Measurements from ENCODE around the gene YWHAQ.

DNA sequence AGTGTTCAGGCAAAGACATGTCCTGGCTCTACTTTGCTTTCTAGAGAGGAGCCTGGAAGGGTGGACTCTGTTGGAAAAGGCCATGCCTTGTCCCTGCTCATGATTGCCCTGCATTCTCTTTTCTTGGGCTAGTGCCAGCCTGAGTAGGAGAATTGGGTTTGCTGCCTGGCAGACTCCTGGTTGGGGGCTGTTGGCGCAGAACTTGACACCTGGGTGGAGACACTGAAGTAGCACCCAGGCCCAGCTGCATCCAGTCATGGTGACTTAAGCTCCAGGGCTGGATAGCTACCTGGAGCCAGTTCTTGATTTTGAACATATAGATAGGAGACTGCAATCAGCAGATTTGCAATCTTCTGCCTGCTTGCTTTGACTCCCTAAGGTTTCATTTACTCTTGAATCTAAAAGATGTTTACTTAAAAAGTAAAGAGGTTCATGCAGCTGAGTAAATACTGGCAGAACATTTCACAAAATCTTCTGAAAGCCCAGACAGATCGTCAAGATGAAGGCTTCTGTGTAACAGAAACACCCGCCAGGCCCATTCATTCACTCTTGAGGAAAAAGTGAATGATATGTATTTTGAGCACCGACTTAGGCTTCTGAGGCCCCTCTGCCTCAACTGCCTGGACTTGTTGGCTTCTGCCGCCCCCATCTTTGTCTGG lies 38.0 kb upstream of the YWHAQ start:
- TF ChIP-seq, protein P1, sequence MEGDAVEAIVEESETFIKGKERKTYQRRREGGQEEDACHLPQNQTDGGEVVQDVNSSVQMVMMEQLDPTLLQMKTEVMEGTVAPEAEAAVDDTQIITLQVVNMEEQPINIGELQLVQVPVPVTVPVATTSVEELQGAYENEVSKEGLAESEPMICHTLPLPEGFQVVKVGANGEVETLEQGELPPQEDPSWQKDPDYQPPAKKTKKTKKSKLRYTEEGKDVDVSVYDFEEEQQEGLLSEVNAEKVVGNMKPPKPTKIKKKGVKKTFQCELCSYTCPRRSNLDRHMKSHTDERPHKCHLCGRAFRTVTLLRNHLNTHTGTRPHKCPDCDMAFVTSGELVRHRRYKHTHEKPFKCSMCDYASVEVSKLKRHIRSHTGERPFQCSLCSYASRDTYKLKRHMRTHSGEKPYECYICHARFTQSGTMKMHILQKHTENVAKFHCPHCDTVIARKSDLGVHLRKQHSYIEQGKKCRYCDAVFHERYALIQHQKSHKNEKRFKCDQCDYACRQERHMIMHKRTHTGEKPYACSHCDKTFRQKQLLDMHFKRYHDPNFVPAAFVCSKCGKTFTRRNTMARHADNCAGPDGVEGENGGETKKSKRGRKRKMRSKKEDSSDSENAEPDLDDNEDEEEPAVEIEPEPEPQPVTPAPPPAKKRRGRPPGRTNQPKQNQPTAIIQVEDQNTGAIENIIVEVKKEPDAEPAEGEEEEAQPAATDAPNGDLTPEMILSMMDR (IDR thresholded peaks at IDR 0.05), result no peak
- TF ChIP-seq POLR2A (IDR thresholded peaks at IDR 0.05), result no peak

Data from esophagus squamous epithelium (tissue), 4 donors.